GM12892 (cell line): ENCODE measurements around the gene DCTN2.

Source experiments
- POLR2A ChIP-seq: IDR thresholded peaks from 2 replicates; pipeline ENCODE4 v1.6.1; 2011; ENCODE audit warnings: low read depth, low read length, control low read depth
- TAF1 ChIP-seq: IDR thresholded peaks from 2 replicates; pipeline ENCODE4 v1.6.1; 2011; ENCODE audit warnings: low read depth, mild to moderate bottlenecking, control low read depth, low read length, borderline replicate concordance

DNA sequence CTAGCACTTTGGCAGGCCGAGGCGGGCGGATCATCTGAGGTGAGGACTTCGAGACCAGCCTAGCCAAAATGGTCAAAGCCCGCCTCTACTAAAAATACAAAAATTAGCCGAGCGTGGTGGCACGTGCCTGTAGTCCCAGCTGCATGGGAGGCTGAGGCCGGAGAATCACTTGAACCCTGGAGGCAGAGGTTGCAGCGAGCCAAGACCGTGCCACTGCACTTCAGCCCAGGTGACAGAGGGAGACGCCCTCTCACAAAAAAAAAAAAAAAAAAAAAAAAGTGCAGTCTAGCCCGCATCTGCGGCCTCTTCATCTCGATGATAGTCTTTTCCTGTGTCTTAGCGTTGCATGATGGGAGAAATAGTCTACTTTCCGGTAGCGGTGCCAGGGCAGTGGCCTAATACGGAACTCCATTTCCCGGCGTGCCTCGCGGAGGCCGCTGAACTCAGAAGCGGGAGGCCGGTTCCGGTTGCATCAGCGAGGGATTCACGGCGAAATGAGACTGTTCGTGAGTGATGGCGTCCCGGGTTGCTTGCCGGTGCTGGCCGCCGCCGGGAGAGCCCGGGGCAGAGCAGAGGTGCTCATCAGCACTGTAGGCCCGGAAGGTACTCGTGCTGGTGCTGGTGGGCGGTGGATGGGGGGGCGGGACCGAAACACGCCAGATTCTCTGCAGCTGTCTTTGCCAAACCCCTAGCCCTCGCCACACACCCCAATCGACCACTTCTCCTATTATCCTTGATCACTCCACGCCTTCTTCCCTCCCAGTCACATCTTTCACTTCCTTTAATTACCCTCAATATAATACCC, 59.2 kb downstream of the DCTN2 start, which contains the start of gene MARS1:
- peak; percentile 88 for TF ChIP-seq POLR2A
- no peak for TF ChIP-seq TAF1
